ENCODE data around the gene CA5A. TPM values are rescaled to one million over a fixed set of nuclear protein-coding genes. Genes with fewer than 3 reads are reported as not detected.
A peak's percentile ranks its signal among the peaks of the same experiment; 100 is the strongest.

CA5A gene
- total and polyA plus RNA-seq, 2 of the 4 experiments (the other 2 are of a cell fraction): not detected

DNA sequence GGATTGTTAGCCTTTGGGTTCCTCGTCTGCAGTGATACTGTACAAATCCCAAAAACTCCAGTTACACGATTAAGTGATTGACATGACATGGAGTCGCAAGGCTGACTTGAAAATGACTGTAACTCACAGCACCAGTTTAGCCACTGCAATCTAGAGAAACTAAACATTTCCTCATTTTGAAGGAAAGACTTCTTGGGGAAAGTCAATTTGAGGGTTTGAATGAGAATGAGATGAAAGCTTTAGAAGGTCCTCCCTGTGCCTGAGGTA lies 19.7 kb upstream of the CA5A start:
- Histone ChIP-seq H2BK120ac (ENCODE audit: low read depth, low read length) (no peak overlapping the region), H2BK15ac (ENCODE audit: low read depth, low read length) (no peak overlapping the region), H3K4me2 (ENCODE audit: low read depth, low read length) (peak overlapping the region; percentile 49), H3K18ac (ENCODE audit: low read depth, low read length) (peak overlapping the region; percentile 26; the same call in 1 of the 2 replicates), H3K27ac (ENCODE audit: insufficient read depth, low read length) (peak overlapping the region; percentile 55; the same call in 1 of the 2 replicates), H3K9me3 (ENCODE audit: control insufficient read depth, insufficient read depth, low read length) (no peaks in the 10 kb centered on the region), H4K91ac (ENCODE audit: insufficient read depth, low read depth, low read length) (peak overlapping the region; percentile 30), H4K5ac (ENCODE audit: low read depth, low read length) (peak overlapping the region; percentile 28), H4K20me1 (ENCODE audit: insufficient read depth, low read length) (peaks cover 13% of the 10 kb centered on the region), H2BK5ac (ENCODE audit: low read depth, low read length, poor library complexity, severe bottlenecking) (peak overlapping the region; percentile 23), H3K23ac (ENCODE audit: low read depth, low read length) (peak overlapping the region; percentile 41; the same call in 1 of the 2 replicates), H3K9me1 (ENCODE audit: insufficient read depth, low read length) (peaks cover 19% of the 10 kb centered on the region), H2AFZ (replicated peaks; ENCODE audit: low read length, poor library complexity) (no peak overlapping the region), H3K4ac (ENCODE audit: low read depth, low read length) (peak overlapping the region; percentile 60; the same call in 1 of the 2 replicates), H3K14ac (replicated peaks; ENCODE audit: low read depth, low read length) (peak overlapping the region; percentile 12; the same call in 1 of the 2 replicates), H3K4me3 (ENCODE audit: insufficient read depth, low read depth, low read length) (no peak overlapping the region), H3K9ac (ENCODE audit: low read depth, low read length) (0 out of 2 replicates have a peak overlapping the region, but pooled peaks have one; percentile 17), H3K27me3 (ENCODE audit: control insufficient read depth, insufficient read depth, low read length) (no peaks in the 10 kb centered on the region), H3K36me3 (ENCODE audit: control insufficient read depth, insufficient read depth, low read length) (peaks cover 4% of the 10 kb centered on the region), H3K79me1 (ENCODE audit: low read depth in 1 of 2, low read length in 2 of 2) (peaks cover 39 to 91% of the 10 kb centered on the region in 2 experiments), H2BK20ac (ENCODE audit: low read depth, low read length) (no peak overlapping the region), H2AK5ac (ENCODE audit: low read depth, low read length) (no peak overlapping the region; the same call in 1 of the 2 replicates), H3K56ac (ENCODE audit: extremely low read depth, insufficient read depth, low read length) (no peak overlapping the region), H3K4me1 (ENCODE audit: control insufficient read depth, insufficient read depth, low read length) (peaks cover 24% of the 10 kb centered on the region), H4K8ac (ENCODE audit: low read depth in 2 of 2, low read length in 2 of 2) (peak overlapping the region; percentile 36 to 67; a peak in 3 of 4 replicates), H2AK9ac (replicated peaks; ENCODE audit: low read depth, low read length, poor library complexity) (peak overlapping the region; percentile 78)
- ChIA-PET POLR2A (ENCODE audit: unreplicated experiment) (no interaction called here), CTCF (no interaction called here)
- no CpG with 5 or more reads among the region's 3 CpGs for WGBS, 2 experiments (ENCODE audit: extremely low coverage in 2 of 2, insufficient read length in 1 of 2)
- ATAC-seq (ENCODE audit: low read depth) (no peak), DNase-seq (no peak)
- TF ChIP-seq RFX5 (IDR thresholded peaks at IDR 0.05; ENCODE audit: low read depth, low read length) (no peak), SMC3 (IDR thresholded peaks at IDR 0.05; ENCODE audit: low read depth, low read length) (no peak), BHLHE40 (IDR thresholded peaks at IDR 0.05; ENCODE audit: low read depth, low read length) (no peak), FOS (IDR thresholded peaks at IDR 0.05; ENCODE audit: low read depth, low read length) (no peak), CEBPB (IDR thresholded peaks at IDR 0.05; ENCODE audit: low read depth, low read length) (no peak), MAFK (IDR thresholded peaks at IDR 0.05; ENCODE audit: low read depth, low read length) (no peak), CHD1 (IDR thresholded peaks at IDR 0.05; ENCODE audit: low read depth, low read length) (no peak), NFE2L2 (IDR thresholded peaks at IDR 0.05; ENCODE audit: low read depth, low read length) (no peak), RAD21 (IDR thresholded peaks at IDR 0.05; ENCODE audit: low read length) (no peak), POLR2A (IDR thresholded peaks at IDR 0.05; ENCODE audit: low read depth, low read length) (no peak), MXI1 (IDR thresholded peaks at IDR 0.05; ENCODE audit: borderline replicate concordance, low read depth, low read length) (no peak), RCOR1 (IDR thresholded peaks at IDR 0.05; ENCODE audit: insufficient replicate concordance, low read length) (no peak)
- TF ChIP-seq, protein P1, sequence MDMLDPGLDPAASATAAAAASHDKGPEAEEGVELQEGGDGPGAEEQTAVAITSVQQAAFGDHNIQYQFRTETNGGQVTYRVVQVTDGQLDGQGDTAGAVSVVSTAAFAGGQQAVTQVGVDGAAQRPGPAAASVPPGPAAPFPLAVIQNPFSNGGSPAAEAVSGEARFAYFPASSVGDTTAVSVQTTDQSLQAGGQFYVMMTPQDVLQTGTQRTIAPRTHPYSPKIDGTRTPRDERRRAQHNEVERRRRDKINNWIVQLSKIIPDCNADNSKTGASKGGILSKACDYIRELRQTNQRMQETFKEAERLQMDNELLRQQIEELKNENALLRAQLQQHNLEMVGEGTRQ (IDR thresholded peaks at IDR 0.05; ENCODE audit: low read depth, low read length): no peak
- TF ChIP-seq, protein P2, sequence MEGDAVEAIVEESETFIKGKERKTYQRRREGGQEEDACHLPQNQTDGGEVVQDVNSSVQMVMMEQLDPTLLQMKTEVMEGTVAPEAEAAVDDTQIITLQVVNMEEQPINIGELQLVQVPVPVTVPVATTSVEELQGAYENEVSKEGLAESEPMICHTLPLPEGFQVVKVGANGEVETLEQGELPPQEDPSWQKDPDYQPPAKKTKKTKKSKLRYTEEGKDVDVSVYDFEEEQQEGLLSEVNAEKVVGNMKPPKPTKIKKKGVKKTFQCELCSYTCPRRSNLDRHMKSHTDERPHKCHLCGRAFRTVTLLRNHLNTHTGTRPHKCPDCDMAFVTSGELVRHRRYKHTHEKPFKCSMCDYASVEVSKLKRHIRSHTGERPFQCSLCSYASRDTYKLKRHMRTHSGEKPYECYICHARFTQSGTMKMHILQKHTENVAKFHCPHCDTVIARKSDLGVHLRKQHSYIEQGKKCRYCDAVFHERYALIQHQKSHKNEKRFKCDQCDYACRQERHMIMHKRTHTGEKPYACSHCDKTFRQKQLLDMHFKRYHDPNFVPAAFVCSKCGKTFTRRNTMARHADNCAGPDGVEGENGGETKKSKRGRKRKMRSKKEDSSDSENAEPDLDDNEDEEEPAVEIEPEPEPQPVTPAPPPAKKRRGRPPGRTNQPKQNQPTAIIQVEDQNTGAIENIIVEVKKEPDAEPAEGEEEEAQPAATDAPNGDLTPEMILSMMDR (conservative IDR thresholded peaks at IDR 0.05; ENCODE audit: low read depth, low read length): no peak
- TF ChIP-seq, protein P3, sequence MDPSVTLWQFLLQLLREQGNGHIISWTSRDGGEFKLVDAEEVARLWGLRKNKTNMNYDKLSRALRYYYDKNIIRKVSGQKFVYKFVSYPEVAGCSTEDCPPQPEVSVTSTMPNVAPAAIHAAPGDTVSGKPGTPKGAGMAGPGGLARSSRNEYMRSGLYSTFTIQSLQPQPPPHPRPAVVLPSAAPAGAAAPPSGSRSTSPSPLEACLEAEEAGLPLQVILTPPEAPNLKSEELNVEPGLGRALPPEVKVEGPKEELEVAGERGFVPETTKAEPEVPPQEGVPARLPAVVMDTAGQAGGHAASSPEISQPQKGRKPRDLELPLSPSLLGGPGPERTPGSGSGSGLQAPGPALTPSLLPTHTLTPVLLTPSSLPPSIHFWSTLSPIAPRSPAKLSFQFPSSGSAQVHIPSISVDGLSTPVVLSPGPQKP (IDR thresholded peaks at IDR 0.05; ENCODE audit: borderline replicate concordance, low read depth, low read length): no peak
- BruUV-seq (replicated peaks): no TSS peak
- intact Hi-C loops (cut with micrococcal nuclease): loop anchor here (1.0 to 10.0 kb wide), 5 partner anchors 59 to 609 kb away; partner anchors contain the start of gene ZNF469
- dilution Hi-C loops (cut with HindIII; ENCODE audit: low sequenced_read_pairs, unreplicated experiment): no loop called here
- in situ Hi-C loops (cut with MboI; ENCODE audit: low sequenced_read_pairs): no loop called here

Data from IMR-90 (cell line).